Osteocyte (in vitro differentiated cells): ENCODE results near the gene RGL4. TPM values are rescaled to one million over a fixed set of nuclear protein-coding genes. Genes with fewer than 3 reads are reported as not detected.
"Not testable (repeated sequence)": the region's sequence is repeated elsewhere in the genome, so short reads cannot be mapped to it uniquely, and the experiment has no call there.

Source experiments
- DNase-seq: peaks from one replicate; pipeline ENCODE4 v3.0.0; 2021; ENCODE audit warnings: mixed read lengths; ENCODE audit not compliant: unreplicated experiment; ENCODE audit errors: extremely low spot score
- H3K27ac Mint-ChIP-seq: one replicate; pipeline ENCODE4 v1.8.0; 2021; ENCODE audit warnings: mild to moderate bottlenecking, mixed read lengths; ENCODE audit not compliant: unreplicated experiment
- H3K27me3 Mint-ChIP-seq: one replicate; pipeline ENCODE4 v1.8.0; 2021; ENCODE audit warnings: mixed read lengths; ENCODE audit not compliant: unreplicated experiment
- H3K36me3 Mint-ChIP-seq: one replicate; pipeline ENCODE4 v1.8.0; 2021; ENCODE audit warnings: mixed read lengths; ENCODE audit not compliant: unreplicated experiment
- H3K4me1 Mint-ChIP-seq: one replicate; pipeline ENCODE4 v1.8.0; 2021; ENCODE audit warnings: mixed read lengths; ENCODE audit not compliant: unreplicated experiment
- H3K4me3 Mint-ChIP-seq: one replicate; pipeline ENCODE4 v1.8.0; 2021; ENCODE audit warnings: mild to moderate bottlenecking, moderate library complexity, mixed read lengths; ENCODE audit not compliant: unreplicated experiment
- H3K9me3 Mint-ChIP-seq: one replicate; pipeline ENCODE4 v1.8.0; 2021; ENCODE audit warnings: mixed read lengths; ENCODE audit not compliant: unreplicated experiment
- CTCF ChIP-seq: fragments of 200-600 bp; sonication (generic); IDR thresholded peaks from 2 replicates; pipeline ENCODE4 v1.5.0; 2021; ENCODE audit warnings: antibody characterized with exemption, mild to moderate bottlenecking, moderate library complexity
- total RNA-seq: library from RNA; stranded (reverse); gene quantifications from 2 replicates; pipeline ENCODE4 v1.2.1, GENCODE V29; 2021

The RGL4 gene
- total RNA-seq, 1 donor from 2014 or later: not detected

DNA sequence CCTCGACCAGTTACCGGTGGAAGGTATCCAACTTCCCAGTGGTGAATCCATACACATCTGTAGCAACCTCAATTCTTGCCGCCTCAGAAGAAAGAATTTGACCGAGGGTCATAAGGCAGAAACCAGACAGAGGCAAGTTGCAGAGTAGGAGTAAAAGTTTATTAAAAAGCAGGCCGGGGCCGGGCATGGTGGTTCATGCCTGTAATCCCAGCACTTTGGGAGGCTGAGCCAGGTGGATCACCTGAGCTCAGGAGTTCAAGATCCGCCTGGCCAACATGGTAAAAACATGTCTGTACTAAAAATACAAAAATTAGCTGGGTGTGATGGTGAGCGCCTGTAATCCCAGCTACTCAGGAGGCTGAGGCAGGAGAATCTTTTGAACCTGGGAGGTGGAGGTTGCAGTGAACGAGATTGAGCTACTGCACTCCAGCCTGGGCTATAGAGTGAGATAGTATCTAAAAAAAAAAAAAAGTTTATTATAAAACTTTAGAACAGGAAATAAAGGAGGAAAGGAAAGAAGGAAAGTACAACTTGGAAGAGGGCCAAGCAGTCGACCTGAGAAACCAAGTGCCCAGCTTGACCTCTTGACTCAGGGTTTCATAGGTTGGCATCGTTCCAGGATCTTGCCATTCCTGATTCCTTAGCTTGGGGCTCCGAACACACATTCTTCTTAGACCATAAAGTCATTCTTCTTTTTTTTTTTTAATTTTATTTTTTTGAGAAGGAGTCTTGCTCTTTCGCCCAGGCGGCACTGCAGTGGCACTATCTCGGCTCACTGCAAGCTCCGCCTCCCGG, 27.8 kb downstream of the RGL4 start:
- Mint-ChIP-seq H3K9me3 (no peaks in the 10 kb centered on the region), H3K27me3 (no peaks in the 10 kb centered on the region), H3K36me3 (peaks cover 7% of the 10 kb centered on the region), H3K4me3 (peak overlapping the region; percentile 27), H3K27ac (no peak overlapping the region), H3K4me1 (peaks cover 10% of the 10 kb centered on the region)
- no peak for DNase-seq
- TF ChIP-seq CTCF: no peak

DNA sequence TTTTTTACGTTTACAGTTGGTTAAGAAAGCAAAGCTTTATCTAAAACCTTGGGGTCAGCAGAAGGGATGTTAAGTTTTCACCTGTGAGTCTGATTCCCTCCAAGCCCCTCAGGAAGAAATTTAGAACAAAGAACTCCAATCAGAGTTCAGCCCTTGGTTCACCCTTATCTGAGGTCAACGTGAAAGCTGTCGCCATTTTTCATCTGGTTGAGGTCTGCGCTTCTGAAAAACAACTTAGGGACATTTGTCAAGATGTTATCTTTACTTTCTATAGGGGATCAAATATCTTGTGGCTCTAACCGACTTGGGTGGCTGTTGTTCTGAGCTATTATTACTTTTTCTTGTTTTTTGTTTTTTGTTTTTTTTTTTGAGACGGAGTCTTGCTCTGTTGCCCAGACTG, 30.0 kb downstream of the RGL4 start:
- no peak overlapping the region for H3K27ac Mint-ChIP-seq
- TF ChIP-seq CTCF: no peak
- no peak for DNase-seq

GRCh38 chr22:23722160-23722559, 31.3 kb downstream of the RGL4 start:
- Mint-ChIP-seq H3K36me3 (no peaks in the 10 kb centered on the region), H3K4me3 (no peak overlapping the region), H3K4me1 (peaks cover 2% of the 10 kb centered on the region), H3K27me3 (peaks cover 7% of the 10 kb centered on the region), H3K9me3 (no peaks in the 10 kb centered on the region), H3K27ac (no peak overlapping the region)
- no peak for DNase-seq
- TF ChIP-seq CTCF: no peak

More for the DNA sequence above, 30.0 kb downstream of the RGL4 start:
- Mint-ChIP-seq H3K4me3 (no peak overlapping the region), H3K4me1 (peaks cover 5% of the 10 kb centered on the region), H3K27me3 (no peaks in the 10 kb centered on the region), H3K36me3 (no peaks in the 10 kb centered on the region), H3K9me3 (no peaks in the 10 kb centered on the region)

- no peaks in the 10 kb centered on the region for H3K9me3 Mint-ChIP-seq
- no peaks in the 10 kb centered on the region for H3K36me3 Mint-ChIP-seq
- peaks cover 7% of the 10 kb centered on the region for H3K27me3 Mint-ChIP-seq
- no peak overlapping the region for H3K27ac Mint-ChIP-seq
- no peak for DNase-seq
- TF ChIP-seq CTCF: no peak
- no peak overlapping the region for H3K4me3 Mint-ChIP-seq
- H3K4me1 Mint-ChIP-seq: no peaks in the 10 kb centered on the region
Measured at GRCh38 chr22:23722724-23723123, 31.9 kb downstream of the RGL4 start.

GRCh38 chr22:23728108-23728507, 37.3 kb downstream of the RGL4 start:
- not testable (repeated sequence) for H3K9me3 Mint-ChIP-seq, H3K36me3 Mint-ChIP-seq, H3K27me3 Mint-ChIP-seq, DNase-seq, H3K27ac Mint-ChIP-seq, H3K4me3 Mint-ChIP-seq, H3K4me1 Mint-ChIP-seq
